Panc1 (cell line): ENCODE data around the gene GPR137B. TPM values are rescaled to one million over a fixed set of nuclear protein-coding genes. Genes with fewer than 3 reads are reported as not detected.

Experiments used
- ATAC-seq: fragments of 200-7000 bp; cut with Tn5 transposase; 2 replicates; pipeline ENCODE4 v1.9.1; 2020; ENCODE audit warnings: mild to moderate bottlenecking, moderate library complexity
- BruUV-seq: library from RNA; stranded (reverse); fragments of 400-500 nt; replicated peaks from 2 replicates; lab custom pipeline; 2021; lab: Mats Ljungman, UMichigan
- CTCF ChIA-PET: fragments of 300-600 bp; sonication (Branson Sonifier 250); formaldehyde crosslinking; loops from one replicate; lab custom pipeline; 2022; ENCODE audit warnings: antibody characterized with exemption; lab: Charles Lee
- POLR2A ChIA-PET: fragments of 300-600 bp; sonication (Branson Sonifier 250); formaldehyde crosslinking; loops from one replicate; lab custom pipeline; 2022; ENCODE audit warnings: antibody characterized with exemption; lab: Charles Lee
- DNase-seq: peaks from one replicate; pipeline ENCODE4 v3.0.0-alpha.2; 2010; ENCODE audit warnings: low read depth, low spot score
- H3K27ac ChIP-seq: 2 replicates; pipeline ENCODE4 v1.5.1; 2011; ENCODE audit warnings: mild to moderate bottlenecking, low read length, inconsistent platforms
- H3K27me3 ChIP-seq: fragments of 200-500 bp; sonication (Bioruptor generic); 2 replicates; pipeline ENCODE4 v1.6.0; 2014; ENCODE audit warnings: low read length, inconsistent platforms; ENCODE audit not compliant: control insufficient read depth, insufficient read depth
- H3K36me3 ChIP-seq: fragments of 200-500 bp; sonication (Bioruptor generic); 2 replicates; pipeline ENCODE4 v1.5.1; 2014; ENCODE audit warnings: inconsistent platforms, mild to moderate bottlenecking, low read length, moderate library complexity; ENCODE audit not compliant: control insufficient read depth, insufficient read depth
- H3K4me1 ChIP-seq: 2 replicates; pipeline ENCODE4 v1.5.1; 2011; ENCODE audit warnings: inconsistent platforms, mild to moderate bottlenecking, low read length, moderate library complexity; ENCODE audit not compliant: control insufficient read depth, insufficient read depth
- H3K4me3 ChIP-seq, 2 experiments: 2 replicates each; pipeline ENCODE4 v1.5.1; 2011 to 2012; ENCODE audit warnings: low read depth in 2 of 2, low read length in 2 of 2, mild to moderate bottlenecking in 2 of 2, inconsistent platforms in 1 of 2, moderate library complexity in 1 of 2
- H3K9me3 ChIP-seq: fragments of 200-500 bp; sonication (Bioruptor generic); 2 replicates; pipeline ENCODE4 v1.5.1; 2014; ENCODE audit warnings: low read depth, mild to moderate bottlenecking, inconsistent platforms, low read length, moderate library complexity; ENCODE audit not compliant: control insufficient read depth, insufficient read depth
- CTCF ChIP-seq: fragments of 450-650 bp; IDR thresholded peaks from 2 replicates; pipeline ENCODE4 v1.5.1; 2017; ENCODE audit warnings: mild to moderate bottlenecking
- POLR2AphosphoS5 ChIP-seq: IDR thresholded peaks from 2 replicates; pipeline ENCODE4 v1.6.1; 2012; ENCODE audit warnings: mild to moderate bottlenecking, low read depth, low read length, moderate library complexity
- REST ChIP-seq, 2 experiments: IDR thresholded peaks; 2 replicates each; pipeline ENCODE4 v1.6.1; 2011 to 2012; ENCODE audit warnings: low read depth in 2 of 2, control low read depth in 1 of 2, low read length in 1 of 2, mild to moderate bottlenecking in 1 of 2, moderate library complexity in 1 of 2; ENCODE audit not compliant: insufficient read depth in 1 of 2
- SIN3A ChIP-seq: IDR thresholded peaks from 2 replicates; pipeline ENCODE4 v1.6.1; 2012; ENCODE audit warnings: low read depth, mild to moderate bottlenecking, low read length, moderate library complexity, borderline replicate concordance; ENCODE audit not compliant: insufficient read depth
- TCF7L2 ChIP-seq: IDR thresholded peaks from 2 replicates; pipeline ENCODE4 v1.6.1; 2011; ENCODE audit warnings: mild to moderate bottlenecking, low read depth, low read length, inconsistent platforms
- in situ Hi-C: cut with HindIII; loops from 2 replicates; pipeline ENCODE4 v1.10.0; 2016; ENCODE audit warnings: low sequenced_read_pairs, low pct_unique_long_range_greater_than_20kb
- intact Hi-C: fragments of 100-400 bp; cut with micrococcal nuclease; formaldehyde crosslinking; loops from one replicate; pipeline ENCODE4 v1.10.0; 2022; ENCODE audit not compliant: unreplicated experiment
- total RNA-seq: library from RNA; stranded (reverse); gene quantifications from one replicate; pipeline ENCODE4 v1.2.1, GENCODE V29; 2021; ENCODE audit not compliant: unreplicated experiment

The GPR137B gene
- total RNA-seq, 1 experiment from 2014 or later, result 25.3 TPM

- no peaks in the 10 kb centered on the region for H3K9me3 ChIP-seq
- no peaks in the 10 kb centered on the region for H3K36me3 ChIP-seq
- in situ Hi-C loops (no loop called here), intact Hi-C loops (no loop called here)
- ChIA-PET POLR2A (no interaction called here), CTCF (no interaction called here)
- no TSS peak for BruUV-seq
- peaks cover 6% of the 10 kb centered on the region for H3K4me1 ChIP-seq
- no peak overlapping the region for H3K4me3 ChIP-seq
- H3K27me3 ChIP-seq, result no peaks in the 10 kb centered on the region
- ATAC-seq, result no peak
- H3K27ac ChIP-seq, result no peak overlapping the region
- TF ChIP-seq SIN3A, result no peak
- TF ChIP-seq POLR2AphosphoS5, result no peak
- TF ChIP-seq TCF7L2, result no peak
- TF ChIP-seq CTCF, result no peak
- TF ChIP-seq REST (IDR thresholded peaks at IDR 0.05; ENCODE audit: insufficient read depth in 1 of 2, low read depth in 2 of 2, low read length in 1 of 2), result no peak
- no peak for DNase-seq
These were observed 66.8 kb downstream of the GPR137B start for GRCh38 chr1:236209185-236209584.

DNA sequence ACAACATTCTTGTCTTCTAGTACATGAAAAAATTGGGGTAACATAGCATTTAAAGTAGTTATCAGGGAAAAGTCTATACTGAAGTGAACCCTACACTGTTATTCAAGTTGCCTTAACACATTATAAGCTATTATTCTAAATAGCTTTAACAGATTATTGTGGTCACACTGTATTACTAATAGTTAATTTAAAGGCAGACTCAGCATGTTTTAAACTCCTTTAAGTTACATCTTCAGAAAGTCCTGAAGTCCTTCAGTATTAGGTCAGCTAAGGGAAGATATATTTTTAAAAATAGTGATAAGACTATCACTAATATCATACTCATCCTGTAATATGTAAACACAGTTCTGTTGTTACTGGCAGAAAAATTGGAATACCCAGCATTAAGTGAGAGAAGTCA lies 67.4 kb downstream of the GPR137B start:
- ATAC-seq (no peak), DNase-seq (no peak)
- no peak for TF ChIP-seq REST (IDR thresholded peaks at IDR 0.05; ENCODE audit: insufficient read depth in 1 of 2, low read depth in 2 of 2, low read length in 1 of 2)
- no peak for TF ChIP-seq SIN3A
- no peak for TF ChIP-seq CTCF
- no peak for TF ChIP-seq TCF7L2
- TF ChIP-seq POLR2AphosphoS5, result no peak
- BruUV-seq, result no TSS peak
- ChIA-PET CTCF (no interaction called here), POLR2A (no interaction called here)
- Histone ChIP-seq H3K4me3 (no peak overlapping the region), H3K36me3 (no peaks in the 10 kb centered on the region), H3K27ac (no peak overlapping the region), H3K9me3 (no peaks in the 10 kb centered on the region), H3K27me3 (no peaks in the 10 kb centered on the region), H3K4me1 (peaks cover 6% of the 10 kb centered on the region)
- in situ Hi-C loops (no loop called here), intact Hi-C loops (no loop called here)
